ENCODE measurements around the gene FAM110A.

- TF ChIP-seq ZNF717 (CRISPR knock-in tag; IDR thresholded peaks at IDR 0.05), result no peak
- TF ChIP-seq POLR2AphosphoS5 (IDR thresholded peaks at IDR 0.05; ENCODE audit: control insufficient read depth, insufficient read depth, low read depth, low read length), result no peak
- no peak for TF ChIP-seq BCLAF1 (IDR thresholded peaks at IDR 0.05; ENCODE audit: borderline replicate concordance in 1 of 2, control insufficient read depth in 1 of 2, low read depth in 2 of 2, low read length in 1 of 2)
- no peak for TF ChIP-seq FOSL1 (tag; conservative IDR thresholded peaks at IDR 0.05)
- no peak for TF ChIP-seq ZNF592 (IDR thresholded peaks at IDR 0.05)
Observed at GRCh38 chr20:842547-842940, 9.0 kb downstream of the FAM110A start.
